H1 (cell line): Measurements from ENCODE around the gene MYLK. TPM values are rescaled to one million over a fixed set of nuclear protein-coding genes. Genes with fewer than 3 reads are reported as not detected.

ENCODE experiments used
- CTCF ChIA-PET: fragments of 300-600 bp; sonication (Branson Sonifier 250); formaldehyde crosslinking; loops from one replicate; lab custom pipeline; 2021; ENCODE audit not compliant: partially characterized antibody; lab: Charles Lee
- POLR2A ChIA-PET: fragments of 300-600 bp; sonication (Branson Sonifier 250); formaldehyde crosslinking; loops from one replicate; lab custom pipeline; 2021; ENCODE audit warnings: inconsistent platforms; ENCODE audit not compliant: partially characterized antibody; lab: Charles Lee
- DNase-seq, 2 experiments: peaks; one replicate each; pipeline versions ENCODE4 v3.0.0 to v3.0.0-alpha.2; 2010 to 2022; ENCODE audit warnings: low spot score in 2 of 2, low read depth in 1 of 2, mixed read lengths in 1 of 2
- FAIRE-seq: peaks from 2 replicates; lab custom pipeline; 2011; peaks lifted over from hg19 to GRCh38; lab: Jason Lieb, UNC
- H2AFZ ChIP-seq: 2 replicates; pipeline ENCODE4 v1.8.1; 2012; ENCODE audit warnings: low read length, inconsistent platforms
- H2AK5ac ChIP-seq: 2 replicates; pipeline ENCODE4 v1.6.1; 2013; ENCODE audit warnings: low read depth, low read length
- H2BK120ac ChIP-seq: replicated peaks from 2 replicates; pipeline ENCODE3; 2013; ENCODE audit warnings: low read depth, low read length, inconsistent platforms
- H2BK12ac ChIP-seq: 2 replicates; pipeline ENCODE4 v1.6.1; 2013; ENCODE audit warnings: low read depth, low read length
- H2BK15ac ChIP-seq: 2 replicates; pipeline ENCODE4 v1.6.1; 2013; ENCODE audit warnings: low read length
- H2BK20ac ChIP-seq: 2 replicates; pipeline ENCODE4 v1.6.1; 2013; ENCODE audit warnings: low read length
- H2BK5ac ChIP-seq: 2 replicates; pipeline ENCODE4 v1.6.1; 2013; ENCODE audit warnings: low read depth, low read length
- H3K14ac ChIP-seq: 2 replicates; pipeline ENCODE4 v1.6.1; 2013; ENCODE audit warnings: inconsistent platforms; ENCODE audit not compliant: insufficient read length
- H3K18ac ChIP-seq: 2 replicates; pipeline ENCODE4 v1.6.1; 2013; ENCODE audit warnings: low read length; ENCODE audit errors: extremely low read depth
- H3K23ac ChIP-seq: 2 replicates; pipeline ENCODE4 v1.6.1; 2013; ENCODE audit warnings: inconsistent platforms; ENCODE audit not compliant: insufficient read length
- H3K23me2 ChIP-seq: 2 replicates; pipeline ENCODE4 v1.6.1; 2013; ENCODE audit warnings: low read depth, low read length
- H3K27ac ChIP-seq: 2 replicates; pipeline ENCODE4 v1.6.1; 2011; ENCODE audit warnings: low read depth, low read length, inconsistent platforms
- H3K27me3 ChIP-seq, 4 experiments: replicated peaks in 1 of 4; 1 replicate in 1 of 4; 2 replicates in 3 of 4; pipeline versions ENCODE4 v1.6.1 to v1.8.1; 2011 to 2013; ENCODE audit warnings: low read length in 3 of 4, mild to moderate bottlenecking in 3 of 4, inconsistent platforms in 2 of 4, mixed read lengths in 2 of 4, moderate library complexity in 1 of 4; ENCODE audit not compliant: control insufficient read depth in 3 of 4, insufficient read depth in 3 of 4; ENCODE audit errors: extremely low read depth in 1 of 4
- H3K36me3 ChIP-seq, 4 experiments: 2 replicates each; pipeline versions ENCODE4 v1.6.1 to v1.8.1; 2011 to 2013; ENCODE audit warnings: mild to moderate bottlenecking in 4 of 4, low read length in 3 of 4, moderate library complexity in 2 of 4, control low read depth in 1 of 4, inconsistent platforms in 1 of 4; ENCODE audit not compliant: insufficient read depth in 4 of 4, control insufficient read depth in 2 of 4
- H3K4ac ChIP-seq: replicated peaks from 2 replicates; pipeline ENCODE3; 2013; ENCODE audit warnings: low read length, low read depth, mixed read lengths, inconsistent platforms; ENCODE audit not compliant: insufficient read length
- H3K4me1 ChIP-seq, 4 experiments: replicated peaks in 1 of 4; 1 replicate in 1 of 4; 2 replicates in 3 of 4; pipeline versions ENCODE4 v1.6.1 to v1.8.1; 2011 to 2013; ENCODE audit warnings: low read length in 3 of 4, inconsistent platforms in 2 of 4, mixed read lengths in 1 of 4; ENCODE audit not compliant: insufficient read depth in 4 of 4, control insufficient read depth in 3 of 4
- H3K4me2 ChIP-seq, 2 experiments: 2 replicates each; pipeline versions ENCODE4 v1.6.1 to v1.8.1; 2011 to 2013; ENCODE audit warnings: low read depth in 2 of 2, low read length in 2 of 2, control low read depth in 1 of 2, inconsistent platforms in 1 of 2, mild to moderate bottlenecking in 1 of 2; ENCODE audit not compliant: insufficient read depth in 1 of 2
- H3K4me3 ChIP-seq, 4 experiments: fragments of 200-600, 300-600 bp in 1 of 4; sonication (generic), shearing (Covaris generic), sonication (Bioruptor Twin) in 1 of 4; 2 replicates each; pipeline versions ENCODE4 v1.5.1 to v1.8.1; 2011 to 2016; ENCODE audit warnings: low read length in 4 of 4, low read depth in 3 of 4, control low read depth in 2 of 4, inconsistent platforms in 2 of 4, mild to moderate bottlenecking in 2 of 4, mixed read lengths in 1 of 4, moderate library complexity in 1 of 4; ENCODE audit not compliant: insufficient read depth in 2 of 4; ENCODE audit errors: extremely low read depth in 1 of 4
- H3K56ac ChIP-seq: replicated peaks from 2 replicates; pipeline ENCODE3; 2013; ENCODE audit warnings: low read depth, mild to moderate bottlenecking, mixed read lengths, low read length, inconsistent platforms; ENCODE audit not compliant: insufficient read length
- H3K79me1 ChIP-seq: 2 replicates; pipeline ENCODE4 v1.6.1; 2013; ENCODE audit warnings: low read depth, low read length, control low read depth
- H3K79me2 ChIP-seq, 2 experiments: 2 replicates each; pipeline versions ENCODE4 v1.6.1 to v1.8.1; 2012 to 2013; ENCODE audit warnings: low read length in 2 of 2, mild to moderate bottlenecking in 2 of 2, inconsistent platforms in 1 of 2; ENCODE audit not compliant: insufficient read depth in 2 of 2, control insufficient read depth in 1 of 2
- H3K9ac ChIP-seq, 4 experiments: replicated peaks in 1 of 4; 1 replicate in 1 of 4; 2 replicates in 3 of 4; pipeline versions ENCODE4 v1.6.1 to v1.8.1; 2011 to 2013; ENCODE audit warnings: low read depth in 3 of 4, low read length in 3 of 4, control low read depth in 2 of 4, mild to moderate bottlenecking in 2 of 4, moderate library complexity in 2 of 4, inconsistent platforms in 1 of 4; ENCODE audit errors: extremely low read depth in 1 of 4
- H3K9me3 ChIP-seq, 2 experiments: 2 replicates each; pipeline versions ENCODE4 v1.6.1 to v1.8.1; 2012 to 2013; ENCODE audit warnings: mild to moderate bottlenecking in 2 of 2, moderate library complexity in 2 of 2, control low read depth in 1 of 2, inconsistent platforms in 1 of 2, low read depth in 1 of 2, low read length in 1 of 2, mixed read lengths in 1 of 2; ENCODE audit not compliant: insufficient read depth in 2 of 2
- H4K20me1 ChIP-seq, 2 experiments: replicated peaks in 1 of 2; 2 replicates each; pipeline versions ENCODE3 to v1.8.1; 2011 to 2013; ENCODE audit warnings: inconsistent platforms in 2 of 2, low read length in 2 of 2, mild to moderate bottlenecking in 1 of 2; ENCODE audit not compliant: insufficient read depth in 2 of 2, control insufficient read depth in 1 of 2
- H4K5ac ChIP-seq: 2 replicates; pipeline ENCODE4 v1.6.1; 2013; ENCODE audit warnings: low read length, low read depth, mixed read lengths, inconsistent platforms; ENCODE audit not compliant: insufficient read length
- H4K8ac ChIP-seq: 2 replicates; pipeline ENCODE4 v1.8.0; 2013; ENCODE audit warnings: mild to moderate bottlenecking, moderate library complexity, low read length, inconsistent platforms; ENCODE audit not compliant: insufficient read depth; ENCODE audit errors: extremely low read depth
- H4K91ac ChIP-seq: replicated peaks from 2 replicates; pipeline ENCODE3; 2013; ENCODE audit warnings: low read length, mixed read lengths, inconsistent platforms; ENCODE audit not compliant: insufficient read length
- RXRA ChIP-seq: IDR thresholded peaks from 2 replicates; pipeline ENCODE4 v1.6.1; 2011; ENCODE audit warnings: low read depth, mild to moderate bottlenecking, low read length, moderate library complexity; ENCODE audit not compliant: insufficient read depth
- SIN3A ChIP-seq, 2 experiments: IDR thresholded peaks in 1 of 2; conservative IDR thresholded peaks in 1 of 2; 2 replicates each; pipeline ENCODE4 v1.6.1; 2011 to 2012; ENCODE audit warnings: low read length in 2 of 2, improper control_type of control experiment in 1 of 2, low read depth in 1 of 2, mild to moderate bottlenecking in 1 of 2
- WGBS, 2 experiments: shearing (Covaris generic) in 1 of 2; methylation state at CpG; one replicate each; pipeline versions ENCODE4 v1.1.6 to v1.1.7; 2013 to 2015; ENCODE audit warnings: low lambda C conversion rate in 2 of 2, mixed read lengths in 2 of 2, inconsistent platforms in 1 of 2, low coverage in 1 of 2, missing lambda C conversion rate in 1 of 2; ENCODE audit not compliant: insufficient replicate concordance in 2 of 2, insufficient coverage in 1 of 2, insufficient read length in 1 of 2; ENCODE audit errors: extremely low coverage in 1 of 2, missing lambda C conversion rate in 1 of 2; 5-methylcytosine and 5-hydroxymethylcytosine counted together
- polyA plus RNA-seq, 7 experiments: library from polyadenylated mRNA; depleted of rRNA in 3 of 7; stranded (reverse) in 5 of 7; unstranded in 2 of 7; fragments of >200 nt in 5 of 7; fragments of 200-250 nt in 2 of 7; gene quantifications; 1 replicate in 5 of 7; 2 replicates in 1 of 7; 4 replicates in 1 of 7; pipeline versions ENCODE4 v1.2.1 to v1.2.3, GENCODE V29; 2011 to 2013; ENCODE audit warnings: missing spikeins in 2 of 7, mixed read lengths in 2 of 7
- total RNA-seq: library from RNA; stranded (reverse); fragmentation: NEBNext Ultra II Directional; extraction: Animal tissue kit (Norgen Biotek cat#: 25700); gene quantifications from 2 replicates; pipeline ENCODE4 v1.2.1, GENCODE V29; 2021

The MYLK gene
- total and polyA plus RNA-seq, 2 of the 8 experiments (the other 6 are each of a cell fraction or from before 2014, with no cell fraction given): 11.6 to 21.3 TPM

GRCh38 chr3:123832692-123833397 is 51.3 kb downstream of the MYLK start:
- H2AK5ac ChIP-seq: no peak overlapping the region
- CTCF ChIA-PET: interaction anchor here (2.9 kb wide), 1 partner anchor 47 kb away, joined by 10 read pairs; no protein-coding TSS in a partner anchor
- H3K4ac ChIP-seq: no peak overlapping the region
- H3K56ac ChIP-seq: no peak overlapping the region
- WGBS, 2 experiments: 85% methylated on average over 3 of the region's 3 CpGs; no CpG with 5 or more reads in 1 of the 2 experiments
- no peak overlapping the region for H4K91ac ChIP-seq
- no peak overlapping the region for H2BK12ac ChIP-seq
- TF ChIP-seq RXRA (no peak), SIN3A (conservative IDR thresholded peaks at IDR 0.05 in 1 of 2, IDR thresholded peaks at IDR 0.05 in 1 of 2; ENCODE audit: low read depth in 1 of 2, low read length in 2 of 2) (no peak)
- no peak overlapping the region for H3K14ac ChIP-seq
- FAIRE-seq: no peak
- no peak overlapping the region for H3K23ac ChIP-seq
- no peak overlapping the region for H4K5ac ChIP-seq
- H4K8ac ChIP-seq: no peak overlapping the region
- DNase-seq: no peak
- no peaks in the 10 kb centered on the region for H4K20me1 ChIP-seq
- H2BK5ac ChIP-seq: no peak overlapping the region
- no peaks in the 10 kb centered on the region for H3K27me3 ChIP-seq
- H3K23me2 ChIP-seq: no peaks in the 10 kb centered on the region
- no peak overlapping the region for H3K4me2 ChIP-seq
- no peak overlapping the region for H2BK120ac ChIP-seq
- no peaks in the 10 kb centered on the region for H3K36me3 ChIP-seq
- H3K27ac ChIP-seq: no peak overlapping the region
- H2BK15ac ChIP-seq: no peak overlapping the region
- H2BK20ac ChIP-seq: no peak overlapping the region
- no peaks in the 10 kb centered on the region for H3K79me1 ChIP-seq
- H3K4me1 ChIP-seq: no peaks in the 10 kb centered on the region
- no peaks in the 10 kb centered on the region for H3K79me2 ChIP-seq
- POLR2A ChIA-PET: no interaction called here
- no peak overlapping the region for H2AFZ ChIP-seq
- no peak overlapping the region for H3K4me3 ChIP-seq
- H3K18ac ChIP-seq: no peak overlapping the region
- no peak overlapping the region for H3K9ac ChIP-seq
- peaks cover 4 to 7% of the 10 kb centered on the region in 2 experiments for H3K9me3 ChIP-seq
